Measurements from ENCODE around the gene PRKCZ.

The PRKCZ gene

DNA sequence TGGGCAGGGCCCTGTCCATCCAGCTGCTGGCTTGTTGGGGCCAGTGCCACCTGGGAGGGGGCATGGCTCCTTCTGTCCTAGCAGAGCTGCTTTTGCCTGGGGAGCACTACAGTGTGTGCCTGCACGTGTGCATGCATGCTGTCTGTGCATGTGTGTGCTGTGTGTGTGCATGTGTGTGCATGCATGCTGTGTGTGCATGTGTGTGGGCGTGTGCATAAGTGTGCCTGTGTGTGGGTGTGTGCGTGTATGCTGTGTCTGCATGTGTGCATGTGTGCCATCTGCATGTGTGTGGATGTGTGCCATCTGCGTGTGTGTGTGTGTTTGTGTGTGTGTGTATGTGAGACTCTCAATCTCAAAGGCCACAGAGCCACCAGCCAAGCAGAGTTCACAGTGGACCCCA is 8.3 kb upstream of the PRKCZ start:
- Histone ChIP-seq H3K4me1 (ENCODE audit: control insufficient read depth, insufficient read depth, low read length) (no peaks in the 10 kb centered on the region), H3K4me3 (ENCODE audit: low read depth, low read length) (no peak overlapping the region), H3K9ac (ENCODE audit: low read depth, low read length) (no peak overlapping the region), H3K36me3 (ENCODE audit: control insufficient read depth, insufficient read depth, low read length) (no peaks in the 10 kb centered on the region), H3K27me3 (ENCODE audit: control insufficient read depth, insufficient read depth, low read length) (no peaks in the 10 kb centered on the region), H3K9me3 (ENCODE audit: control insufficient read depth, insufficient read depth, low read length) (no peaks in the 10 kb centered on the region)

DNA sequence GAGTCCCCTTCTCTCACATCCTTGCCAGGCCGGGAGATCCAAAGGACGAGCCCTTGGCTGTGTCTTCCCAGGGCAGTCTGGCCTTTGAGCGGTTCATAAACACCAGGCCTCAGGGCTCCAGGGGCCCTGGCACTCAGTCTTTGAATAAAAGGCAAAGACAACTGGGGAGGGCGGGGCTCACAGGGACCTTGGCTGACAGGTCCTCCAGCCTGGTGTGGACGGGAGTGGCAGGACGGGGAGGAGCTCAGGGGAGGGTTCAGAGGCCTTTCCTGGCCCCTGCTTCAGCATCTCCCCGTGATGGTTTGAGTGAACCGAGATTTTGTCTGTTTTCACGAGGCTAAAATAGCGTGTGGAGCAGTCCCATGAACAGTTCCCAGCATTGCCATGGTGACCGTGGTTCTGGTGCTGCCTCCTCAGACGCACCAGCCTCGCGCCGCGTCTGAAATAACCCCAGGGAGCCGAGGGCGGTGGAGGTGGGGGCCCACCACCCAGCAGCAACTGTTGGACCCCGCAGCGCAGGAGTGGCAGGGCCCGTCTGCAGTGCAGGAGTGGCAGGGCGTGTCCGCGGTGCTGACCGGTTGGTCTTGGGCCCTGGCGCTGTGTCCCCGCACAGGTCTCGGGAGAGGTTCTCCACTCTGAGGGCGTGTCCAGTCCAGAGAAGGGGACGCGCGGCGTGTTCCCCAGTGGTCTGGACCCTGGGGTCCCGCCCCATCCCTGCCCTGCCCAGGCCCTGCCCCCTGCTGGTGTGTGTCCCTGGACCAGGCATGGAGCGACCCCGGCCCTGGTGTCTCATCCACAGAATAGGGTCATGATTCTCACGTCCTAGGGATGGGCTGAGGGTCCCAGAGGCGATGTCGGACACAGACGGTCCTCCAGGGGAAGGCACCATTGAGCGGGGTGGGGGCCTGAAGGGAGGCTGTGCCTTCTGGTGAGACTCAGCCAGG is 7.1 kb upstream of the PRKCZ start:
- Histone ChIP-seq H3K27me3 (ENCODE audit: control insufficient read depth, insufficient read depth, low read length) (no peaks in the 10 kb centered on the region), H3K4me3 (ENCODE audit: low read depth, low read length) (no peak overlapping the region)

DNA sequence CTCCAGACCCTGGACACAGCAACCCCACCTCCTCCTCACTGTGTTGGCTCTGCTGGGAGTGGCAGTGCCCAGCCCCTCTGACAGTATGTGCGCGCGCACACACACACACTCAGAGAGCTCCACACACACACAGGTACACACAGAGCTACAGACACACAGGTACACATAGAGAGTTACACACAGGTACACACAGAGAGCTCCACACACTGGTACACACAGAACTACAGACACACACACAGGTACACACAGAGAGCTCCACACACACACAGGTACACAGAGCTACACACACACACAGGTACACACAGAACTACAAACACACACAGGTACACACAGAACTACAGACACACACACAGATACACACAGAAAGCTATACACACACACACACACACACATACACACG is 6.3 kb upstream of the PRKCZ start:
- no peak overlapping the region for H3K9ac ChIP-seq (ENCODE audit: low read depth, low read length)
- peaks cover 3% of the 10 kb centered on the region for H3K4me1 ChIP-seq (ENCODE audit: control insufficient read depth, insufficient read depth, low read length)
- H3K9me3 ChIP-seq (ENCODE audit: control insufficient read depth, insufficient read depth, low read length): no peaks in the 10 kb centered on the region
- no peaks in the 10 kb centered on the region for H3K27me3 ChIP-seq (ENCODE audit: control insufficient read depth, insufficient read depth, low read length)
- H3K36me3 ChIP-seq (ENCODE audit: control insufficient read depth, insufficient read depth, low read length): no peaks in the 10 kb centered on the region
- H3K4me3 ChIP-seq (ENCODE audit: low read depth, low read length): no peak overlapping the region

More for the DNA sequence above, 7.1 kb upstream of the PRKCZ start:
- H3K9me3 ChIP-seq (ENCODE audit: control insufficient read depth, insufficient read depth, low read length): no peaks in the 10 kb centered on the region
- no peak overlapping the region for H3K9ac ChIP-seq (ENCODE audit: low read depth, low read length)
- H3K36me3 ChIP-seq (ENCODE audit: control insufficient read depth, insufficient read depth, low read length): no peaks in the 10 kb centered on the region
- peaks cover 3% of the 10 kb centered on the region for H3K4me1 ChIP-seq (ENCODE audit: control insufficient read depth, insufficient read depth, low read length)

DNA sequence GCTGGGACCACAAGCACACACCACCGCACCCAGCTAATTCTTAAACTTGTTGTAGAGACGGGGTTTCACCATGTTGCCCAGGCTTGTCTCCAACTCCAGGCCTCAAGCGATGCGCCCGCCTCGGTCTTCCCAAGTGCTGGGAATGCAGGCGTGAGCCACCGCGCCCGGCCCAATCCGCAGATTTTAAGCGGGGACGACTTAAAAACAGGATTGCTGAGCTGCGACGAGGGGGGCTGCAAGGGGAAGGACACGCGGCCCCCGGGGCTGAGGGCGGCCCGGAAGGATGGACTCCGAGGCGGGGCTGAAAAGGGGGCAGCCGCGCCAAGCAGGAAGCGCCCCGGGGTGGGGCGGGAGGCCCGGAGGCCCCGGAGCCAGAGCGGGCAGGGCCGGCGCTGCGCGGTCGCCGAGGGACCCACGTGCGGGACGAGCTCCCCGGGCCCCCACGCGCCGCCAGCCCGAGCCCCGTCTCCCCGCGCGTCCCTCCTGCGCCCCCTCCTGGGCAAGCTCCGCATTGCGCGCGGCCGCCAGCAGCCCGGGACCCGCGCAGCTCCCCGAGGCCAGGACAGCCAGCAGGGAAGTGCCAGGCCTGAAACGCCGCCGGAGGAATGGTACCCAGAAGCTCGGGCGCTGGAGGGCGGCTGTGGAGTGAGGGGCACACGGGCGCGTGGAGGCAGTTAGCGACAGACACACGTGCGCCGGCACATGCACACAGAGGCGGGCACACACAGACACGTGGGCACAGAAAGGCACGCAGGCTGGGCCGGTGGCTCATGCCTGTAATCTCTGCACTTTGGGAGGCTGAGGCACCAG is 5.5 kb upstream of the PRKCZ start:
- peak overlapping the region; percentile 18 for H3K4me3 ChIP-seq (ENCODE audit: low read depth, low read length)

DNA sequence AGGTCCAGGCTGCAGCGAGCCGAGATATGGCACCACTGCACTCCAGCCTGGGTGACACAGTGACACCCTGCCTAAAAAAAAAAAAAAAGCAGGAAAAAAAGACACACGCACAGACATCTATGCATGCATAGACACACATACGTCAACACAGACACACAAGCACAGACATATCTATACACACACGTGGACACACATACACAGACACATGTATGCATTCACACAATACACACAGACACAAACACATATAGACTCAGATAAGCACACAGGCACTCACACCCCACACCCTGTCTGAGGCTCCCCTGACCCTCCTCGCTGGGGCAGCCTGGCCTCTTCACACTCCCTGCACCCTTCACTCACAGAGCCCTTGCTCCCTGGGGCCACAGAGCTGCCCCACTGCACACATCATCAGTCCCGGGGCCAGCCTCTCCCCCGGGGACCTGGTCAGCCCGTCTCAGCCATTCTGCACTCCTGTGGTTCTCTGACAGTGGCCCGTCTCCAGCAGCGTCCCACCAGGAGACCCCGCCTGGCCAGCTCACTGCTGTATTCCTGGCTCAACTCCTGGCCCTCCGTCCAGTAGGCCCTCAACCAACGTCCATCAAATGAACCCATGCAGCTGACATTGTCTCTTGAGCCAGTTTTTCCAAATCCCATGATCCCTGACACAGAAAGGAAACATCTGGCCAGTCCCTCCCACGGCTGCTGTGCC is 4.6 kb upstream of the PRKCZ start:
- Histone ChIP-seq H3K4me3 (ENCODE audit: low read depth, low read length) (no peak overlapping the region), H3K9ac (ENCODE audit: low read depth, low read length) (no peak overlapping the region), H3K36me3 (ENCODE audit: control insufficient read depth, insufficient read depth, low read length) (no peaks in the 10 kb centered on the region), H3K4me1 (ENCODE audit: control insufficient read depth, insufficient read depth, low read length) (peaks cover 6% of the 10 kb centered on the region), H3K27me3 (ENCODE audit: control insufficient read depth, insufficient read depth, low read length) (no peaks in the 10 kb centered on the region), H3K9me3 (ENCODE audit: control insufficient read depth, insufficient read depth, low read length) (no peaks in the 10 kb centered on the region)

More for the DNA sequence above, 5.5 kb upstream of the PRKCZ start:
- Histone ChIP-seq H3K36me3 (ENCODE audit: control insufficient read depth, insufficient read depth, low read length) (no peaks in the 10 kb centered on the region), H3K9me3 (ENCODE audit: control insufficient read depth, insufficient read depth, low read length) (no peaks in the 10 kb centered on the region), H3K9ac (ENCODE audit: low read depth, low read length) (no peak overlapping the region), H3K4me1 (ENCODE audit: control insufficient read depth, insufficient read depth, low read length) (peaks cover 6% of the 10 kb centered on the region), H3K27me3 (ENCODE audit: control insufficient read depth, insufficient read depth, low read length) (no peaks in the 10 kb centered on the region)

DNA sequence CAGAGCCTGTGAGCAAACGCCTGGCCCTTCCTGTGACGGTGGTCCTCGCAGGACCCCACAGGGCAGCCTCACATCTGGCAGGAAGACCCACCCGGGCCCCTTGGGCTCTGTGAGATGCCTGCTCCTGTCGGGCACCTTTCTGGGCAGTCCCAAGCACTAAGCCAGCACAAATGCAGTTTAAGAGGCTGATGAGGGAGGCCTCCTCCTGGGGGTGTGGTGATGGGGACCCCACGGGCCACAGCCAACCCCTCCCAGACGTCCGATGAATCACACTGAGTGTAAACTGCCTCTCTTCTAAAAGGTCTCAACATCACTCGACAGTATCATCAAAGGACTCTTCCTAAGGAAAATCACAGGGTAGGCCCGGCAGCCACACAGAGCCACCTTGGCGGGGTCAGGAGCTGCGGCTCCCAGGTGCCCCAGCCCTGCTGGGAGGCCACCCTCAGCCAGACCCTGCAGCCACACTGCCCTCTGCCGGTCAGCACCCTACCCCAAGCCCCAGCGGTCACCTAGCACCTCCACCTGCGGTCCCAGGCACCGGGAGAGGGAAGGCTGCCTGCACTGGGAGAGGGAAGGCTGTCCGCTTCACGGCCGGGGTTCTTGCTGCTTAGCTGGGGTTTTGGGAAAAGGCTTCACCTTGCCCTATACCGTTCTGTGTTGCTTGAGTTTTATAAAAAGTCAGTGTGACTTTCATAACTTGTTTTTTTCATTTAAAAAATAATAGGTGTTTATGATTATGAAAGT is 3.9 kb upstream of the PRKCZ start:
- Histone ChIP-seq H3K36me3 (ENCODE audit: control insufficient read depth, insufficient read depth, low read length) (no peaks in the 10 kb centered on the region), H3K4me1 (ENCODE audit: control insufficient read depth, insufficient read depth, low read length) (peaks cover 6% of the 10 kb centered on the region), H3K9ac (ENCODE audit: low read depth, low read length) (no peak overlapping the region), H3K4me3 (ENCODE audit: low read depth, low read length) (no peak overlapping the region), H3K9me3 (ENCODE audit: control insufficient read depth, insufficient read depth, low read length) (no peaks in the 10 kb centered on the region), H3K27me3 (ENCODE audit: control insufficient read depth, insufficient read depth, low read length) (no peaks in the 10 kb centered on the region)

DNA sequence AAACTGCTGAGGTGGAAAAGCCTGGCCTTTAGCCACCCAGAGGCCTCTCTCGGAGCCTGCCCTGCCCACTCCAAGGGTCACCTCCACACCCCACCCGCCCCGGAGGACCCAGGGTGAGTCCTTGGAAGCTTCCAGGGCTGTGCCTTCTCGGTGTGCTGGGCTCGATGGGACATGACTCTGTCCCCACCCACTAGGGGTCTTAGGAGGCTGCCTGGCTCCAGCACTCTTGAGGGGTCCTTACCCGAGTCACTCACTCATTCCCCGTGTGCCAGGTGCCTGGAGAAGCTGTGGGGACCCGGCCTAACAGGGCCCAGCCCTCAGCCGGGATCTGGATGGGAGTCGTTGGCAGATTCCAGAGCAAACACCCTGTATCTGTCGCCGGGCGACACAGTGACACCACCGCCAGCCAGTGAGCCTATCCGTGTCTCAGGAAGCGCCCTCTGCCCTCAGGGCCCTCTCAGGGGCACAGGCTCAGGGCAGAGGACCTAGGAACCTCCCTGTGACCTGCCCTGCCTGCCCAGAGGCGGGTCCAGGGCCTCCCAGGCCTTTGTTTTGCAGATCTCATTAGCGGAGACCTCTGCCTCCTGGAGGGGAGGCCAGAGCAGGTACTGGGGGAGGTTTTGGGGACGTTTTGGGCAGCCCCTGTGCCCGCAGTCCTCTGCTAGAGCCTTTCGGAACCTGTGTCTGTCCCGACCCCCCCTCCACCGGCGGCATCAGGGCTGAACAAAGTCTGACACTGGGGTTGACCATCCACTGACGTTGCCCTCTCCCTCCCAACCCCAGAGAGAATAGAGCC is 3.1 kb upstream of the PRKCZ start:
- Histone ChIP-seq H3K4me3 (ENCODE audit: low read depth, low read length) (peak overlapping the region; percentile 26), H3K4me1 (ENCODE audit: control insufficient read depth, insufficient read depth, low read length) (peaks cover 6% of the 10 kb centered on the region), H3K9ac (ENCODE audit: low read depth, low read length) (no peak overlapping the region)

DNA sequence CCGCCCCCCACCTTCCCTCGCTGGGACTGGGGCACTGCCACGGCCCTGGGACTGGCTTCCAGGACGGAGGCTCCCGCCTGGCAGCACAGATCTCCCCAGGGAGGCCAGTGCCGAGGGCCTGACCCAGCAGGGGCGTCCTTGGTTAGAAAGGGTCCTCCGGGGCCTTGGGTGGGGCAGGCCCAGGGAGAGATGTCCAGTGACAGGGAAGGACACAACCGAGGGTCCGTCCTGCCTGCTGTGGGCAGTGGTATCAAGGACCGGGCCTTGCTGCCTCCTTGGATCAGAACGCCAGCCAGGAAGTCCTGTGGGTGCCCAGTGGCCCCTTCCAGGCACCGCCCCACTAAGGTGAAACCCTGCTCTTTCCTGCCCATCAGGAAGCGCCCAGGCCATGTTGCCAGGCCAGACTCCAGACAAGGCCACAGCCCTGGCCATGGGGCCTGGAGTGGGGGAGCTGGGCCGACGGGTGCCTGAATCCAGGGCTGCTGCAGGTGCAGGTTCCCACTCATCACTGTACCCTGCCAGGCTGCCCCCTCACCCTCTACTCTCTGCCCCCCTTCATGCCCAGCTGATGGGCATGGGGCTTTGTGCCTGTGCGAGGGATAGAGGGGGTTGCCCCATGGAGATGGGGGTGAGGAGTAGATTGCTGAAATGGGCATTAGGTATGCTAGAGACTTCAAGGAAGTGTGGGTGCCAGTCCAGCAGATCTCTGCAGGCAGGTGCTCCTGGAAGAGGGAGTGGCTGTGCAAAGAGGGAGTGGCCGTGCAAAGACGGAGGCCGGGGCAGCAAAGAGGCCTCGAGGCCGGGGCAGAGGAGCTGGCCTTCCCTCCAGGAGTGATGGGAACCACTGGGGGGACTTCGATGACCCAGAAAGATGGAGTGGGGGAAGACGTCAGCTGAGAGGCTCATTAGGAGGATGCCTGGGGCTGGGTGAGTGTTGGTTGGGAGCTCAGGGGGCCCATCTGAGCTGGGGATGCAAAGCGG is 2.2 kb upstream of the PRKCZ start:
- Histone ChIP-seq H3K4me3 (ENCODE audit: low read depth, low read length) (no peak overlapping the region), H3K36me3 (ENCODE audit: control insufficient read depth, insufficient read depth, low read length) (no peaks in the 10 kb centered on the region), H3K27me3 (ENCODE audit: control insufficient read depth, insufficient read depth, low read length) (no peaks in the 10 kb centered on the region), H3K9ac (ENCODE audit: low read depth, low read length) (no peak overlapping the region), H3K9me3 (ENCODE audit: control insufficient read depth, insufficient read depth, low read length) (no peaks in the 10 kb centered on the region), H3K4me1 (ENCODE audit: control insufficient read depth, insufficient read depth, low read length) (peaks cover 6% of the 10 kb centered on the region)

More for the DNA sequence above, 3.1 kb upstream of the PRKCZ start:
- Histone ChIP-seq H3K9me3 (ENCODE audit: control insufficient read depth, insufficient read depth, low read length) (no peaks in the 10 kb centered on the region), H3K27me3 (ENCODE audit: control insufficient read depth, insufficient read depth, low read length) (no peaks in the 10 kb centered on the region), H3K36me3 (ENCODE audit: control insufficient read depth, insufficient read depth, low read length) (no peaks in the 10 kb centered on the region)

DNA sequence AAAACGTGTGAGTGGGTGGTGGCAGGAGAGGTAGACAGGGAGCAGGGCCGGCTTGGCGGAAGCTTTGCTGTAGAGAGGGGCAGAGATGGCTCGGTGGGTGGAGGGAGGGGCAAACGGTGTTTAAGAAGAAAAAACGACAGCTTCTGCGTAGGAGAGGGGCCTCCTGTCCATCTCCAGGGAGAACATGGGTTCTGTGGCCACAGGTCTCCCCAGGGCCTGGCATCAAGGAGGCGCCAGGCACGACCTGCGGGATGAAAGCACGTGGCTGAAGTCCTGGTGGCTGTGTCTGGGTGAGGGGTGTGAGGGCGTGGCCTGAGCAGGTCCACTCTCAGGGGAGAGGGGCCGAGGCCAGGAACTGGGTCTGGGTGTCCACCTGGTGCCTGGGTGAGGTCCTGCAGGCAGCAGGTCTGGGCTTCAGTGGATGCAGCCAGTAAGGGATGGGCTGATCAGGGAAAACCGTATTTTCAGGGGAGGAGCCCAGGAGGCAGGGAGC is 940 bp upstream of the PRKCZ start:
- H3K4me1 ChIP-seq (ENCODE audit: control insufficient read depth, insufficient read depth, low read length): peaks cover 6% of the 10 kb centered on the region
- H3K9me3 ChIP-seq (ENCODE audit: control insufficient read depth, insufficient read depth, low read length): no peaks in the 10 kb centered on the region
- no peaks in the 10 kb centered on the region for H3K36me3 ChIP-seq (ENCODE audit: control insufficient read depth, insufficient read depth, low read length)
- no peak overlapping the region for H3K9ac ChIP-seq (ENCODE audit: low read depth, low read length)
- H3K4me3 ChIP-seq (ENCODE audit: low read depth, low read length): peak overlapping the region; percentile 67
- no peaks in the 10 kb centered on the region for H3K27me3 ChIP-seq (ENCODE audit: control insufficient read depth, insufficient read depth, low read length)

DNA sequence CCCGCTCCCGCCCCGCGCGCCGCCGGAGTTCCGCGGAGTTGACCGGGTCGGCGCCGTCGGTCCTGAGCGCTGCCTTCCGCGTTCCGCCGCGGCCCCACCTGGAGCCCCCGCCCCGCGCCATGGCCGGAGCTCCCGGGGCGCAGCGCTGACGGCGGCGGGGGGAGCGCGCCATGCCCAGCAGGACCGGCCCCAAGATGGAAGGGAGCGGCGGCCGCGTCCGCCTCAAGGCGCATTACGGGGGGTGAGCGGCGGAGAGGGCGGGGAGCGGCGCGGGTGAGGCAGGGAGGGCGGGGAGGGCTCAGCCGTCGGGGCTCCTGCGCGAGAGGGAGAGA is 216 bp downstream of the PRKCZ start:
- H3K4me1 ChIP-seq (ENCODE audit: control insufficient read depth, insufficient read depth, low read length): peaks cover 6% of the 10 kb centered on the region
- H3K27me3 ChIP-seq (ENCODE audit: control insufficient read depth, insufficient read depth, low read length): no peaks in the 10 kb centered on the region
- H3K9ac ChIP-seq (ENCODE audit: low read depth, low read length): no peak overlapping the region
- H3K9me3 ChIP-seq (ENCODE audit: control insufficient read depth, insufficient read depth, low read length): no peaks in the 10 kb centered on the region
- peak overlapping the region; percentile 62 for H3K4me3 ChIP-seq (ENCODE audit: low read depth, low read length)
- H3K36me3 ChIP-seq (ENCODE audit: control insufficient read depth, insufficient read depth, low read length): peaks cover 2% of the 10 kb centered on the region
